Measurements from ENCODE around the gene OSBPL3. TPM values are rescaled to one million over a fixed set of nuclear protein-coding genes. Genes with fewer than 3 reads are reported as not detected.

The OSBPL3 gene
- polyA plus RNA-seq, 3 donors: 2.6 to 9.2 (median 3.7) TPM

- no peak for TF ChIP-seq CTCF (IDR thresholded peaks at IDR 0.05)
- intact Hi-C loops (cut with micrococcal nuclease): no loop called here
- H3K4me1 ChIP-seq (ENCODE audit: control insufficient read depth in 1 of 2, insufficient read depth in 2 of 2, low read length in 2 of 2): peaks cover 8 to 9% of the 10 kb centered on the region in 2 donors
- Mint-ChIP-seq H3K4me3 (no peak overlapping the region), H3K36me3 (peaks cover 12 to 25% of the 10 kb centered on the region in 2 donors), H3K27ac (no peak overlapping the region), H3K27me3 (ENCODE audit: low read depth in 3 of 3) (peaks cover 0 to 1% (median 0%) of the 10 kb centered on the region in 3 donors), H3K9me3 (no peaks in the 10 kb centered on the region), H3K4me1 (peaks cover 12% of the 10 kb centered on the region)
- no peak overlapping the region for H3K4me2 ChIP-seq (replicated peaks; ENCODE audit: extremely low read depth, low read length, poor library complexity, severe bottlenecking)
- DNase-seq: no peak
- H3K36me3 ChIP-seq (replicated peaks in 1 of 2; ENCODE audit: control insufficient read depth in 1 of 2, insufficient read depth in 2 of 2, low read length in 2 of 2): peaks cover 2 to 21% of the 10 kb centered on the region in 2 donors
- no peaks in the 10 kb centered on the region for H3K9me3 ChIP-seq (replicated peaks in 1 of 2; ENCODE audit: control insufficient read depth in 1 of 2, insufficient read depth in 1 of 2, low read length in 2 of 2)
- no peak overlapping the region for H3K9ac ChIP-seq (ENCODE audit: insufficient read depth, low read length, poor library complexity, severe bottlenecking)
- no peaks in the 10 kb centered on the region for H3K79me2 ChIP-seq (ENCODE audit: insufficient read depth, low read length)
- H4K20me1 ChIP-seq (ENCODE audit: insufficient read depth, low read length): no peaks in the 10 kb centered on the region
- H3K4me3 ChIP-seq (replicated peaks in 1 of 3; ENCODE audit: low read depth in 2 of 3, low read length in 3 of 3): no peak overlapping the region
- no peak overlapping the region for H2AFZ ChIP-seq (ENCODE audit: insufficient read depth, low read depth, low read length, poor library complexity, severe bottlenecking)
- H3K27ac ChIP-seq (ENCODE audit: low read depth in 1 of 2, low read length in 2 of 2): no peak overlapping the region
- H3K27me3 ChIP-seq (ENCODE audit: control insufficient read depth in 2 of 2, insufficient read depth in 2 of 2, low read length in 2 of 2): no peaks in the 10 kb centered on the region
- WGBS (ENCODE audit: insufficient coverage): no CpG with 5 or more reads among the region's 4 CpGs
These were observed 181.7 kb downstream of the OSBPL3 start for GRCh38 chr7:24798261-24798660.

GRCh38 chr7:24797270-24797669 lies 182.7 kb downstream of the OSBPL3 start:
- H3K36me3 Mint-ChIP-seq: peaks cover 11 to 17% of the 10 kb centered on the region in 2 donors
- H3K79me2 ChIP-seq (ENCODE audit: insufficient read depth, low read length): no peaks in the 10 kb centered on the region
- 100% methylated on average over 2 of the region's 4 CpGs for whole genome bisulfite sequencing (ENCODE audit: insufficient coverage)
- peaks cover 0 to 1% (median 0%) of the 10 kb centered on the region in 3 donors for H3K27me3 Mint-ChIP-seq (ENCODE audit: low read depth in 3 of 3)
- intact Hi-C loops (cut with micrococcal nuclease): no loop called here
- H4K20me1 ChIP-seq (ENCODE audit: insufficient read depth, low read length): no peaks in the 10 kb centered on the region
- no peak overlapping the region for H3K27ac ChIP-seq (ENCODE audit: low read depth in 1 of 2, low read length in 2 of 2)
- no peaks in the 10 kb centered on the region for H3K27me3 ChIP-seq (ENCODE audit: control insufficient read depth in 2 of 2, insufficient read depth in 2 of 2, low read length in 2 of 2)
- no peaks in the 10 kb centered on the region for H3K9me3 ChIP-seq (replicated peaks in 1 of 2; ENCODE audit: control insufficient read depth in 1 of 2, insufficient read depth in 1 of 2, low read length in 2 of 2)
- no peaks in the 10 kb centered on the region for H3K9me3 Mint-ChIP-seq
- peaks cover 0 to 11% of the 10 kb centered on the region in 2 donors for H3K36me3 ChIP-seq (replicated peaks in 1 of 2; ENCODE audit: control insufficient read depth in 1 of 2, insufficient read depth in 2 of 2, low read length in 2 of 2)
- no peak overlapping the region for H3K9ac ChIP-seq (ENCODE audit: insufficient read depth, low read length, poor library complexity, severe bottlenecking)
- peaks cover 12% of the 10 kb centered on the region for H3K4me1 Mint-ChIP-seq
- TF ChIP-seq CTCF (IDR thresholded peaks at IDR 0.05): no peak
- no peak overlapping the region for H3K4me3 Mint-ChIP-seq
- no peak overlapping the region for H3K27ac Mint-ChIP-seq
- DNase-seq: no peak
- H2AFZ ChIP-seq (ENCODE audit: insufficient read depth, low read depth, low read length, poor library complexity, severe bottlenecking): no peak overlapping the region
- H3K4me3 ChIP-seq (replicated peaks in 1 of 3; ENCODE audit: low read depth in 2 of 3, low read length in 3 of 3): no peak overlapping the region
- H3K4me1 ChIP-seq (ENCODE audit: control insufficient read depth in 1 of 2, insufficient read depth in 2 of 2, low read length in 2 of 2): peaks cover 8 to 9% of the 10 kb centered on the region in 2 donors
- H3K4me2 ChIP-seq (replicated peaks; ENCODE audit: extremely low read depth, low read length, poor library complexity, severe bottlenecking): no peak overlapping the region
